ENCODE measurements around the gene SUN1. TPM values are rescaled to one million over a fixed set of nuclear protein-coding genes. Genes with fewer than 3 reads are reported as not detected.
A peak's percentile ranks its signal among the peaks of the same experiment; 100 is the strongest.

Gene SUN1
- total RNA-seq, 2 donors from 2014 or later, result 46.4 to 103 TPM

- Mint-ChIP-seq H3K4me1 (peaks cover 42% of the 10 kb centered on the region), H3K9me3 (no peaks in the 10 kb centered on the region), H3K27me3 (no peaks in the 10 kb centered on the region), H3K4me3 (no peak overlapping the region), H3K27ac (no peak overlapping the region), H3K36me3 (ENCODE audit: low read depth) (peaks cover 79% of the 10 kb centered on the region)
- ATAC-seq (replicated peaks), result no peak
Observed at GRCh38 chr7:821688-822087, 10.6 kb upstream of the SUN1 start.

GRCh38 chr7:822692-823276 lies 9.5 kb upstream of the SUN1 start:
- peaks cover 71% of the 10 kb centered on the region for H3K36me3 Mint-ChIP-seq (ENCODE audit: low read depth)
- no peak for ATAC-seq (replicated peaks)
- H3K4me3 Mint-ChIP-seq, result no peak overlapping the region
- peaks cover 42% of the 10 kb centered on the region for H3K4me1 Mint-ChIP-seq
- no peaks in the 10 kb centered on the region for H3K27me3 Mint-ChIP-seq
- no peaks in the 10 kb centered on the region for H3K9me3 Mint-ChIP-seq
- H3K27ac Mint-ChIP-seq, result no peak overlapping the region

DNA sequence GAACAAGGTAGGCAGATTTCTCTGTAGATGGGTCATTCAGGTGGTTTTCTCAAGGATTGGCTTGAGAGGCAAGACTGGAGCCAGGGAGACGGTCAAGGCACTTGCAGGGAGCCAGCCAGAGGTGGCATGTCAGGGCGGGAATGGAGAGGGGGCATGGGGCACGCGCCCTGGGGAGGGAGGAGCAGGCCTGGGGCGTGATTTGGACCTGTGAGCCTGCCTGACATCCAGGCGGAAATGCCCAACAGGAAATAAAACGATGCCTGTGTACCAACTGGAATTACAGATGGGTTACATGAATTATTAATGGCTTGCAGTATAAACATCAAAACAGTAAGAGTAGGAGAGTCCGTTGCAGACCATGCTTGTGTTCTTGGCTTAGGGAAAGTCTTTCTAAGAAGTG lies 8.6 kb upstream of the SUN1 start:
- H3K27me3 Mint-ChIP-seq, result no peaks in the 10 kb centered on the region
- ATAC-seq (replicated peaks), result no peak
- H3K36me3 Mint-ChIP-seq (ENCODE audit: low read depth), result peaks cover 65% of the 10 kb centered on the region
- peaks cover 34% of the 10 kb centered on the region for H3K4me1 Mint-ChIP-seq
- H3K4me3 Mint-ChIP-seq, result no peak overlapping the region
- H3K27ac Mint-ChIP-seq, result no peak overlapping the region
- no peaks in the 10 kb centered on the region for H3K9me3 Mint-ChIP-seq

DNA sequence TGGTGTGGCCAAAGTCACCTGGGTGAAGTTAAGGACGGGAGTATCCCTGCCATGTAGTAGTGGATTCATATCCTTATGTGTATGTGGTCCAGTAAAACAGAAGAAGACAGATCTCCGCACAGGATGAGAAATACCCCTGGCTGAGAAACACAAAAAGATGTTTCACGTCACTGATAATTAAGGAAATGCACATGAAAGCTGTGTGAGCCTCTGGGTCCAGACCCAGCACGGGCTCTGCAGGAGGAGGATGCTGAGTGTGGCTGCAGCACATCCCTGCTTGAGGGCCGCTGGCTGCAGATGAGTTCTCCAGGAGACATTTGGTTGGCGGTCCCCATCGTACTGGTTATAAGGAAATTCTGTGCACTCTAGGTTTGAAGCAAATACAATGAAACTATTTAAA lies 8.2 kb upstream of the SUN1 start:
- no peak overlapping the region for H3K27ac Mint-ChIP-seq
- no peak overlapping the region for H3K4me3 Mint-ChIP-seq
- no peak for ATAC-seq (replicated peaks)
- H3K9me3 Mint-ChIP-seq, result no peaks in the 10 kb centered on the region
- peaks cover 33% of the 10 kb centered on the region for H3K4me1 Mint-ChIP-seq
- no peaks in the 10 kb centered on the region for H3K27me3 Mint-ChIP-seq
- H3K36me3 Mint-ChIP-seq (ENCODE audit: low read depth), result peaks cover 60% of the 10 kb centered on the region

DNA sequence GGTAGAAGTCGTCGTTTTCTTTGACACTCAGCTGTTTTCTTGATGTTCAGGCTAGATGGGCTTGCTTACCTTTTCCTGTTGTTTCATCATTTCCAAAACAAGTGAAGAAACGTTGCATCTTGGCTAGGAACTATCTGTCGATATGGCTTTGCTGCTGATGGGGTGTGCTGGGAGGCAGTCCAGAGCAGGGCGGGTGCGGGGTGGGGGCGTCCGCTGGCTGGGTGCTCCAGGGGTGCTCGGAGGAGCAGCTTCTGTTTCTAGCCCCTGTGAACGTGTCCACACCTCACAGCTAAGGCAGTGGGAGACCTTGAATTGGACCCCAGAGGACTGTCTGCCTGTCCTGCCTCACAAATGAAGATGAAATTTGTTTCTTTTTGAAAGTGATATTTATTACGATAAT lies 7.6 kb upstream of the SUN1 start:
- no peak overlapping the region for H3K27ac Mint-ChIP-seq
- no peaks in the 10 kb centered on the region for H3K27me3 Mint-ChIP-seq
- no peak for ATAC-seq (replicated peaks)
- no peaks in the 10 kb centered on the region for H3K9me3 Mint-ChIP-seq
- H3K36me3 Mint-ChIP-seq (ENCODE audit: low read depth), result peaks cover 55% of the 10 kb centered on the region
- no peak overlapping the region for H3K4me3 Mint-ChIP-seq
- peaks cover 29% of the 10 kb centered on the region for H3K4me1 Mint-ChIP-seq

DNA sequence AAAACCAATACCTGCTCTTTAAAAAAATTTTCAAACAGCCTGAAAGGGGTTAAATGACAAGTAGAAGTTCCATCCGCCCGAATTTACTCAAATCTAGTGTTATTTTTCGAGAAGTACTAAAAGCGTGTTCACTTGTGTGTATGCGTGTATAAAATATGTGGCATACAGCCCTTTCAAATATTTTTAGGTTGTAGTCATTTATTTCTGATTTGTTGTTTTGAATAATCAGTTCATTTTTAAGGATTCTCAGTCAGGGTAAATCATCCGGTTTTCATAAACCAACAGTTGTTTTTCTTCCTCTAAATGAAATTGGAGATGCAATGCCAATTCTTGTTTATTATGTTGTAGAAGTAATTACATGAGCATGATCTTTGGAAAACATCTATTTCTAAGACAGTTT lies 6.9 kb upstream of the SUN1 start:
- Mint-ChIP-seq H3K4me3 (no peak overlapping the region), H3K9me3 (no peaks in the 10 kb centered on the region), H3K4me1 (peaks cover 29% of the 10 kb centered on the region), H3K27me3 (no peaks in the 10 kb centered on the region), H3K27ac (no peak overlapping the region), H3K36me3 (ENCODE audit: low read depth) (peaks cover 47% of the 10 kb centered on the region)
- no peak for ATAC-seq (replicated peaks)

DNA sequence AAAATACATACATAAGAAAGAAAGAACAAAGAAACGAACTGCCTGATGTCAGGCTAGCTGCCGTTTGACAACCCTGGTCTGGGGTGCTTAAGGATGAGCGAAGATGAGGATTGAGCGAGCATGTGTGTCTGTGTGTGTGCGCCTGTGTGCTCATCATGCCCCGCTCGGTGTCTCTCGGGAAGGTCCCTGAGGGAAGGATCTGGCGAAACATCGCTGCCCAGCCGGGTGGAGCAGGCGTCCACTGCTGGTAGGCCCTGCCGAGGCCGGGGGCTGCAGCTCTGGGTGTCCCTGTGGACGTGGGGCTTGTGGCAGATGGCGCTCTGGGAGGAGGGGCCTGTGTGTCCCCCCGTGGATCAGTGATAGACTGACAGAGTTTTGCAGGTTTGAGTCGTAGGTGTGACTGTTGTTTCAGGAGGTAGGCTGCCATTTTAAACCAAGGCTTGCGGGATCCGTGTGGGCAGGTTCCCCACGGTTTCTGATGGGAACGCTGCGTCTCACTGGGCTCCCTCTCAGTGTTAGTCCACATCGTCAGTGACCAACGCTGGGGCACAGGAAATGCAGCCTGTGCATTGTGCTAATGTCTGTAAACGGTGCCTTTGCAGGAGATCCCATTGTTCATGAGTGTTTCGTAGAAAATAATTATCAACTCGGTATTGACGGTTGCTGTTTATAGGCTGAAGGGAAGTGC lies 5.9 kb upstream of the SUN1 start:
- no peaks in the 10 kb centered on the region for H3K9me3 Mint-ChIP-seq
- H3K36me3 Mint-ChIP-seq (ENCODE audit: low read depth), result peaks cover 41% of the 10 kb centered on the region
- no peaks in the 10 kb centered on the region for H3K27me3 Mint-ChIP-seq
- no peak overlapping the region for H3K4me3 Mint-ChIP-seq
- H3K4me1 Mint-ChIP-seq, result peaks cover 30% of the 10 kb centered on the region
- H3K27ac Mint-ChIP-seq, result no peak overlapping the region
- ATAC-seq (replicated peaks), result no peak

DNA sequence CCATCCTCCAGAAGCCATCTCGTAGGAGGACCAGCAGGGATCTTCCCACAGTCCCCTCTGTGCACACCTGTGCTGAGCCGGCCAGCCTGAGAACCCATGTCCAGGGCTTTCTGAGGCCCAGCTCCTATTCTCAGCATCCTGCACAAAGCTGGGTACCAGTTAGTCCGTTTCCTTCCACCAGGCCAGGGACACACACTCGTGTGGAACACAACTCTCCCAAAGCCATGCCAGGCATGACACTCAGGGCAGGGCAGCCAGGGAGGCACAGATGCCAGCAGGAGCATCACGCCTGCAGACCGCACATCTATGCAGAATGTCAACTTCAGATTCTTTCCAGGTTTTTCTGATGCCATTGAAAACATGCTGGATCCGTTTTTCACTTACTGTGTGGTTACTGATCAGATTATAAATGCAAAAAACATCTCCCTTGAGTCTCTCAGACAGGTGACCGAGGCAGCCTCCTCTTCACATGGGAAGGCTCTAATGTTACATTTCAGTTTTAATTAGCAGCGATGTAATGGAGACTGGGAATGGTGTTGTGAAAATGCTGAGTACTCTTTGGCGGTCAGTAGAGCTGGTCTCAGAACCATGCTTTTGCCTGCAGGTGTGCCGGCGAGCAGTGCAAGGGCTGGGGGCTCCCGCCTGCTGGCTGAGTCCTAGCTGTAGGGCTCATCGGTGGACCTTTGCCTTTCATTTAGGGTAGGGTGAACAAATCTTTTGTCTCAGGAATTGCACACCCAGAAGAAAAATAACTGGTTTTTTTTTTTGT lies 3.3 kb upstream of the SUN1 start:
- no peak for ATAC-seq (replicated peaks)
- Mint-ChIP-seq H3K36me3 (ENCODE audit: low read depth) (peaks cover 40% of the 10 kb centered on the region), H3K27me3 (no peaks in the 10 kb centered on the region), H3K4me3 (no peak overlapping the region), H3K27ac (no peak overlapping the region), H3K9me3 (no peaks in the 10 kb centered on the region), H3K4me1 (peaks cover 27% of the 10 kb centered on the region)

GRCh38 chr7:830069-830468 lies 2.2 kb upstream of the SUN1 start:
- Mint-ChIP-seq H3K27me3 (no peaks in the 10 kb centered on the region), H3K9me3 (no peaks in the 10 kb centered on the region), H3K4me1 (peaks cover 27% of the 10 kb centered on the region), H3K27ac (peak overlapping the region; percentile 95), H3K4me3 (peak overlapping the region; percentile 80), H3K36me3 (ENCODE audit: low read depth) (peaks cover 40% of the 10 kb centered on the region)
- ATAC-seq (replicated peaks), result no peak

DNA sequence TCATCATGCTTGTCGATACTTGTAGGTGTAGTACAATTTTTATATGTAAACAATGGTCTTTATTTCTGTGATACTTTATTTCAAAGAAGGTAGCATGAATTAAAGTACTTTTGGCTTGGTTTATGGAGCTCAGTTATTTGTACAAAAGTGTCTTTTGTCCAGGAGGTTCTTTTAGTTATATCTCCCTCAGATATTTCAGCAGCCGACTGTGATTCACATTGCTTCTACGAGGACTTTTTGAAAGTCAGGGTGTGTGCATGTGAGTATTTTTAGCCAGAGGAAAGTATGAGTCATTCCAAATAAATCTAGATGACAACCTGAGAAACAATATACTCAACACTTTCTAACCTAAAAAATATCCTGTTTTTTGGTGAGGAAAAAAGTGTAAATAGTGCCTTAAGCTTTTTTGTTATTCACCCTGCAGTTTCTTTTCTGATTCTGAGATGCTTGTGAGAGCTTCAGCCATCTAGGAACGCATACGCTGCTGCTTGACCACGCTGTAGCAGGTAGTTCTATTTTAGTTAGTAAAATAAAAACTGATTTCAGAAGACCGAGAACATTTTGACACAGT lies 595 bp upstream of the SUN1 start:
- H3K36me3 Mint-ChIP-seq (ENCODE audit: low read depth), result peaks cover 37% of the 10 kb centered on the region
- no peaks in the 10 kb centered on the region for H3K9me3 Mint-ChIP-seq
- peak overlapping the region; percentile 80 for H3K4me3 Mint-ChIP-seq
- peak overlapping the region; percentile 95 for H3K27ac Mint-ChIP-seq
- H3K4me1 Mint-ChIP-seq, result peaks cover 36% of the 10 kb centered on the region
- H3K27me3 Mint-ChIP-seq, result no peaks in the 10 kb centered on the region
- peak; percentile 81 for ATAC-seq (replicated peaks)

DNA sequence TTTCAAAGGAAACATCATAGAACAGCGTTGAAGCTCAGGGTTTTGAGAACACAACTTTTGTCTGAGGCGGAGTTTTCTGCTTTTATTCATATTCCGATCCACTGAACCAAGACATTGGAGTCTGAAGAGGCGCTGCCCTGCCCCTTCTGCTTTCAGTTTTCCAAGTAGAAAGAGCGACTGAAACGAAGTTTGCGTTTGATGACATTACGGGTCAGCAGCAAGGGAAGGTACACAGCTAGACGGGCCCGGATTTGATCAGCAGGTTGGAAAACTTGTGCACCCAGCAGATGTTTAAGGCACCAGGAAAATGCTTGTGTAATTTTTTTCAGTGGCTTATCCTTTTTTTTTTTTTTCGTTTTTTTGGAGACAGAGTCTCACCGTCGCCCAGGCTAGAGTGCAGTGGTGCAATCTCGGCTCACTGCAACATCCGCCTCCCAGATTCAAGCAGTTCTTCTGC lies 720 bp downstream of the SUN1 start:
- ATAC-seq (replicated peaks), result no peak
- H3K27ac Mint-ChIP-seq, result peak overlapping the region; percentile 95
- H3K4me1 Mint-ChIP-seq, result peaks cover 38% of the 10 kb centered on the region
- peak overlapping the region; percentile 80 for H3K4me3 Mint-ChIP-seq
- H3K9me3 Mint-ChIP-seq, result no peaks in the 10 kb centered on the region
- peaks cover 49% of the 10 kb centered on the region for H3K36me3 Mint-ChIP-seq (ENCODE audit: low read depth)
- H3K27me3 Mint-ChIP-seq, result no peaks in the 10 kb centered on the region

GRCh38 chr7:833601-834258 lies 1.5 kb downstream of the SUN1 start:
- H3K36me3 Mint-ChIP-seq (ENCODE audit: low read depth), result peaks cover 51% of the 10 kb centered on the region
- H3K27me3 Mint-ChIP-seq, result no peaks in the 10 kb centered on the region
- no peak overlapping the region for H3K27ac Mint-ChIP-seq
- peaks cover 38% of the 10 kb centered on the region for H3K4me1 Mint-ChIP-seq
- ATAC-seq (replicated peaks), result no peak
- no peak overlapping the region for H3K4me3 Mint-ChIP-seq
- no peaks in the 10 kb centered on the region for H3K9me3 Mint-ChIP-seq

- Mint-ChIP-seq H3K27ac (peak overlapping the region; percentile 43), H3K9me3 (no peaks in the 10 kb centered on the region), H3K4me3 (no peak overlapping the region), H3K27me3 (no peaks in the 10 kb centered on the region), H3K4me1 (peaks cover 38% of the 10 kb centered on the region), H3K36me3 (ENCODE audit: low read depth) (peaks cover 57% of the 10 kb centered on the region)
- ATAC-seq (replicated peaks), result no peak
Observed at GRCh38 chr7:834277-834676, 2.0 kb downstream of the SUN1 start.

DNA sequence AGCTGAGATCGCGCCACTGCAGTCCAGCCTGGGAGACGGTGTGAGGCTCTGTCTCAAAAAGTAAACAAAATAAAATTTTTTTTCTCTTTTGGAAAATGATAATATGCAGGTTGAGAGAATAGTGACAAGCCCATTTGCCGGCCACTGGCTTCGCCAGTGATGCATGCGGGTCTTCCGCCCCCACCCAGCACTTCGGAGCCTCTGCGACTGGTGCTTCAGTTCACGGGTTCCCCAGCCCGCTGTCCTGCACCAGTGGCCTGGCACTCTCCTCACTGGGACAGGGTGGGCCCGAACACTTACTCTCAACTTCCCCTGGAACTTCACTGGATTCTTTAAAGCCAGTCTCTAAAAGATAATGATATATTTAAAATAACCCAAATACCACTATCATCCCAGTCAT lies 2.7 kb downstream of the SUN1 start:
- Mint-ChIP-seq H3K4me3 (no peak overlapping the region), H3K4me1 (peaks cover 37% of the 10 kb centered on the region), H3K9me3 (no peaks in the 10 kb centered on the region), H3K27ac (no peak overlapping the region), H3K27me3 (no peaks in the 10 kb centered on the region), H3K36me3 (ENCODE audit: low read depth) (peaks cover 64% of the 10 kb centered on the region)
- ATAC-seq (replicated peaks), result no peak

Measured in activated T-helper 17 cell treated with anti-CD3 and anti-CD28 coated beads, Interleukin-2, amount 50 U/mL, for 72 hours (primary cell).